Left colon (tissue), 2 donors: ENCODE results near the gene POLE. TPM values are rescaled to one million over a fixed set of nuclear protein-coding genes. Genes with fewer than 3 reads are reported as not detected.

ENCODE experiments used
- ATAC-seq: fragments of 200-7000 bp; cut with Tn5 transposase; one replicate; pipeline ENCODE4 v1.9.1; 2020; ENCODE audit warnings: mild to moderate bottlenecking, moderate library complexity
- DNase-seq, 2 donors: peaks; one replicate each; pipeline ENCODE4 v3.0.0-alpha.2; 2020
- intact Hi-C, 2 donors: fragments of 100-400 bp; cut with DNase I in 1 of 2; cut with micrococcal nuclease in 1 of 2; formaldehyde crosslinking; loops; one replicate each; pipeline versions ENCODE4 v1.11.2 to v1.14.0; 2022; cut with DNase I, micrococcal nuclease
- long read RNA-seq: library from polyadenylated mRNA; unstranded; transcript quantifications from one replicate; pipeline ENCODE4 v2.0.0, GENCODE V29; 2021
- total RNA-seq, 2 donors: library from RNA; stranded (reverse); fragmentation: NEBNext Ultra II Directional; extraction: Animal tissue kit (Norgen Biotek cat#: 25700); gene quantifications; one replicate each; pipeline ENCODE4 v1.2.1, GENCODE V29; 2021
- donor health status: DM: no; HTN: no; CAD: no.
- donor health status: DM: yes; HTN: yes; CAD: no.

The POLE gene, protein sequence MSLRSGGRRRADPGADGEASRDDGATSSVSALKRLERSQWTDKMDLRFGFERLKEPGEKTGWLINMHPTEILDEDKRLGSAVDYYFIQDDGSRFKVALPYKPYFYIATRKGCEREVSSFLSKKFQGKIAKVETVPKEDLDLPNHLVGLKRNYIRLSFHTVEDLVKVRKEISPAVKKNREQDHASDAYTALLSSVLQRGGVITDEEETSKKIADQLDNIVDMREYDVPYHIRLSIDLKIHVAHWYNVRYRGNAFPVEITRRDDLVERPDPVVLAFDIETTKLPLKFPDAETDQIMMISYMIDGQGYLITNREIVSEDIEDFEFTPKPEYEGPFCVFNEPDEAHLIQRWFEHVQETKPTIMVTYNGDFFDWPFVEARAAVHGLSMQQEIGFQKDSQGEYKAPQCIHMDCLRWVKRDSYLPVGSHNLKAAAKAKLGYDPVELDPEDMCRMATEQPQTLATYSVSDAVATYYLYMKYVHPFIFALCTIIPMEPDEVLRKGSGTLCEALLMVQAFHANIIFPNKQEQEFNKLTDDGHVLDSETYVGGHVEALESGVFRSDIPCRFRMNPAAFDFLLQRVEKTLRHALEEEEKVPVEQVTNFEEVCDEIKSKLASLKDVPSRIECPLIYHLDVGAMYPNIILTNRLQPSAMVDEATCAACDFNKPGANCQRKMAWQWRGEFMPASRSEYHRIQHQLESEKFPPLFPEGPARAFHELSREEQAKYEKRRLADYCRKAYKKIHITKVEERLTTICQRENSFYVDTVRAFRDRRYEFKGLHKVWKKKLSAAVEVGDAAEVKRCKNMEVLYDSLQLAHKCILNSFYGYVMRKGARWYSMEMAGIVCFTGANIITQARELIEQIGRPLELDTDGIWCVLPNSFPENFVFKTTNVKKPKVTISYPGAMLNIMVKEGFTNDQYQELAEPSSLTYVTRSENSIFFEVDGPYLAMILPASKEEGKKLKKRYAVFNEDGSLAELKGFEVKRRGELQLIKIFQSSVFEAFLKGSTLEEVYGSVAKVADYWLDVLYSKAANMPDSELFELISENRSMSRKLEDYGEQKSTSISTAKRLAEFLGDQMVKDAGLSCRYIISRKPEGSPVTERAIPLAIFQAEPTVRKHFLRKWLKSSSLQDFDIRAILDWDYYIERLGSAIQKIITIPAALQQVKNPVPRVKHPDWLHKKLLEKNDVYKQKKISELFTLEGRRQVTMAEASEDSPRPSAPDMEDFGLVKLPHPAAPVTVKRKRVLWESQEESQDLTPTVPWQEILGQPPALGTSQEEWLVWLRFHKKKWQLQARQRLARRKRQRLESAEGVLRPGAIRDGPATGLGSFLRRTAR (N-terminal part only)
- 10 to 100 TPM; 38.3 to 57.6 TPM for total RNA-seq
- long read RNA-seq, partial matches to known transcripts: 30 of 39 reads
- long read RNA-seq, other reads (novel, unspliced or antisense): 7 of 39 reads

DNA sequence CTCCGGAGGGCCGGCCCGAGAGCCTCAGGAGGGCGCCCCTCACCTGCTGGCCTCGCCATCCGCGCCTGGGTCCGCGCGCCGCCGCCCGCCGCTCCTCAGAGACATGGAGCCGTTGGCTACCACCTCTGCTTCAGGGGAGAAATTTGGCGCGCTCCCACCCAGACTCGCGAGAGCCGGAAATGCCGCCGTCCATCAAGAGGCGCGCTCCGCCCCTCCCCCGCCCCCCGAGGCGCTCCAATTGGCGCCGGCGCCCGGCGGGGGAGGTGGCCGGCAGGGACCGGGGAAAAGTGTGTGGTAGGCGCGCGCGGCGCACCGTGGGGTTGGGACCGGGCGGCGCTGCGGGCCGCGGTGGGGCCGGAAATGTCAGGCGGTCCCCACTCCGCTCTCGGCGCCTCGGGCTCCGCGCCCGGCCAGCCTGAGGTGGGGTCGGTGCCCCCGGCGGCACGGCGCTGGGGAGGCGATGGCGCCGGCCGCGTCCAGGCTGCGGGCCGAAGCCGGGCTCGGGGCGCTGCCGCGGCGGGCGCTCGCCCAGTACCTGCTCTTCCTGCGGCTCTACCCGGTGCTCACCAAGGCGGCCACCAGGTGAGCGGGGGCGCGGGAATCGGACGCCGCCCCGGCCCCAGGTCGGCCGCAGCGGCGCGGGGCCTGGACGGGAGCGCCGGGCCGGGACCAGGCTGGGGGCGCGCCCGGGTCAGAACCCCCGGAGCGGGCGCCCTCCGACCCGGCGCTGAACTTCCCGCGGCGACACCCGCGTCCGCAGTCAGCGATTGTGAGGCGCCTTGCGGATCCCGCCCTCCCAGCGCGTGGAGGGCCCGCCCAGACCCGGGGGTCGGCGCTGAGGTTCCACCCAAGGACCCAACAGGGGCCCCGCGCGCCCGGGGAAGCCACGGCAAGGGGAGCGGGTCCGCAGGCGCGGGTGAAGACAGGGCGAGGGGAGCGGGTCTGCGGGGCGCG lies at the start of gene POLE, which contains the start of gene PXMP2:
POLE (minus strand) TSS at position 132 of the 954 bp plus-strand sequence; CDS start at position 105, 27 bp downstream.
PXMP2 (plus strand) TSS at position 377 of the 954 bp plus-strand sequence; CDS start at position 461, 84 bp downstream.
- DNase-seq (peak; percentile 94 to 99), ATAC-seq (peak; percentile 91)
- intact Hi-C loops: no loop called here

DNA sequence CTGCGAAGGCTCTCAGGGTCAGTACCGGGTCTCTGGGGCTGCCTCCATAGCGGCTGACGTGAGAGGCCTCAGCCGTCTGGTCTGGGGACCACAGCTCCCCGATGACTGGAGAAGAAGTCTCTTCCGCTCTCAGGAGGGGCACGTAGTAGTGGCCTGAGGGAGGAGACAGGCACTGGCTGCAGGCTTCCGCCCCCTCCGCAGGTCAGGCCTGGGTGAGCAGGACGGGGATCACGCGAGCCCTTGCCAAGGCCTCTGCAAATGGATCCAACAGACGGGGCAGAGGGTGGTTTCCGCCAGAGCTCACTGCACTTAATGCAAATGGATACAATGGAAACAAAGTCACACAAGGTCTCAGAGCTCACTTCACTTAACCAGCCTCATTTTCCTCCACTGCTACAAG lies 49.8 kb upstream of the POLE start:
- DNase-seq: no peak
- intact Hi-C loops: no loop called here
- ATAC-seq: no peak

DNA sequence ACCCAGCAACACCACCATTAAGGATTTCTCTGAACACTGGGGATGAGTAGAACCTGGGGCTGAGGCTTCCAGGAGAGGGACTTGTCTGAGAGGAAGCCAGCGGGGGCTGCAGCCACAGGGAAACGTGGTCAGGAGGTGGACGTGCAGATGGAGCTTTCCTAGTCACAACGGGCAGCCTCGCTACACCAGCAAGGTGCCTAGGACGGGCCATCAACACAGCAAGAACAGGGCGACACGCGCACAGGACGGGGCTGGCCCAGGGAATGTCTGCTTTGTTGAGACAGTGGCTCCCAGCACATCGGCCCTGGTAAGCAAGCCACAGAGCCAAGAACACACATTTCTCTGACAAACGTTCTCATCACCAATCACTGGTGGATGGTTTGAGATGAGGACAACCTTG lies 49.2 kb upstream of the POLE start:
- ATAC-seq (no peak), DNase-seq (no peak)
- intact Hi-C loops: no loop called here

DNA sequence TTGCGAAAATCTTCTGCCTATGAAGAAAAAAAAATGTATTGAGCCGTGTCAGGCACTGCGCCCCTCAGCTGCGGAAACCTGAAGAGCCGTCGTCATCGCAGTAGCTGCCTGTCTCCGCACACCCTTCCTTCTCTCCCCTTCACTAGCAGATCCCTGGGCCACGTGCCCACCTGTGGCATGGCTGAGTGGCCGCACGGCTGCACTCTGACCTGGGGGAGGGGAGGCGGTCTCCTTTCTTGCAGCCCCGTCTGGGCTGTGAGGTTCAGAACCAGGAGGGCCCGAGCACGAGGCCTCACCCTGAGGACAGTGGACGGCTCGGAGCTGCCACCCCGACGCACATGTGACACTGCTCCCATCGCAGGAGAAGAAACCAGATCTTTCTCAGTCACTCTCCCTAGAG lies 48.4 kb upstream of the POLE start:
- ATAC-seq (no peak), DNase-seq (no peak)
- intact Hi-C loops: no loop called here

DNA sequence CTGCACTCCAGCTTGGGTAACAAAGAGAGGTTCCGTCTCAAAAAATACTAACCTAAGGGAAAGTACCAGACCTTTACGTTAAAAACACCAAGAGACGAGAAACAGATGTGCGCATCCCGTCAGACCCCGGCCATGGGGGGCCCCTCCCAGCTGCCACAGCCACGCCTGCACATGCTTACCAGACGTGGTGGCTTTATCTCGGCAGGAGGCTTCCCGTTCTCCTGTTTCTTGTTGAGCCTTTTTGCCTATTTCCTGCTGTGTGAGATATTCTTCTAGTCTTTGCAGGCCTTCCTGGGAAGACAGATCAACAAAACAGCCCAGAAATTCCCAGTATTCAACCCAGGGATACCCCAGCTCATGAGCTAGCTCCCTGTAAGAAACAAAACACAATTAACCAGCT lies 47.1 kb upstream of the POLE start:
- intact Hi-C loops: no loop called here
- DNase-seq (no peak), ATAC-seq (no peak)

DNA sequence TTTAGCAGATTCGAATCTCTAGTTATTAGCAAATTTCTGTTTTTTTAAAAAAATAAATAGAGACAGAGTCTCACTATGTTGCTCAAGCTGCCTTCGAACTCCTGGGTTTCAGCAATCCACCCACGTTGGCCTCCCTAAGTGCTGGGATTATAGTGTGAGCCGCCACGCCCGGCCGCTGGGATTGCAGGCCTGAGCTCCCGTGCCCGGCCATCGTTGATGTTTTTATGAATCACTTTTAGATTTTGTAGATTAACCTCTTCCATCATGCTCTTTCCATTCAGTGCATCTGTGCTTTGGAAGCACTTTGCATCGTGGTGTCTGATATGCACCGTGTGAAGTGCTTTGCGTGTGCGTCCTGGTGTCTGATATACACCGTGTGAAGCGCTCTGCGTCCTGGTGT lies 44.4 kb upstream of the POLE start:
- intact Hi-C loops: no loop called here
- ATAC-seq: no peak
- no peak for DNase-seq

DNA sequence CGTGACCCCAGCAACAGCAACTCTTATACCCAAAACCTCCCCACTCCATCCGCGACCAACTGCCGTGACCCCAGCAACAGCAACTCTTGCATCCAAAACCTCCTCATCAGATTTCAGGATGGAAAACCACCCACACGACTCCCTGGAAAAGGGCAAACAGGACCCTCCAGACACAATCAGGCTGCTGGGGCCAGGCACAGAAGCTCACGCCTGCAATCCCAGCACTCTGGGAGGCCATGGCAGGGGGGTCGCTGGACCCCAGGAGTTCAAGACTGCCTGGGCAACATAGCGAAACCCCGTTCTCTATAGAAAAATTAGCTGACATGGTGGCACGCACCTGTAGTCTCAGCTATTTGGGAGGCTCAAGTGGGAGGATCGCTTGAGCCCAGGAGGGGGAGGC lies 43.2 kb upstream of the POLE start:
- intact Hi-C loops: no loop called here
- ATAC-seq (no peak), DNase-seq (no peak)

DNA sequence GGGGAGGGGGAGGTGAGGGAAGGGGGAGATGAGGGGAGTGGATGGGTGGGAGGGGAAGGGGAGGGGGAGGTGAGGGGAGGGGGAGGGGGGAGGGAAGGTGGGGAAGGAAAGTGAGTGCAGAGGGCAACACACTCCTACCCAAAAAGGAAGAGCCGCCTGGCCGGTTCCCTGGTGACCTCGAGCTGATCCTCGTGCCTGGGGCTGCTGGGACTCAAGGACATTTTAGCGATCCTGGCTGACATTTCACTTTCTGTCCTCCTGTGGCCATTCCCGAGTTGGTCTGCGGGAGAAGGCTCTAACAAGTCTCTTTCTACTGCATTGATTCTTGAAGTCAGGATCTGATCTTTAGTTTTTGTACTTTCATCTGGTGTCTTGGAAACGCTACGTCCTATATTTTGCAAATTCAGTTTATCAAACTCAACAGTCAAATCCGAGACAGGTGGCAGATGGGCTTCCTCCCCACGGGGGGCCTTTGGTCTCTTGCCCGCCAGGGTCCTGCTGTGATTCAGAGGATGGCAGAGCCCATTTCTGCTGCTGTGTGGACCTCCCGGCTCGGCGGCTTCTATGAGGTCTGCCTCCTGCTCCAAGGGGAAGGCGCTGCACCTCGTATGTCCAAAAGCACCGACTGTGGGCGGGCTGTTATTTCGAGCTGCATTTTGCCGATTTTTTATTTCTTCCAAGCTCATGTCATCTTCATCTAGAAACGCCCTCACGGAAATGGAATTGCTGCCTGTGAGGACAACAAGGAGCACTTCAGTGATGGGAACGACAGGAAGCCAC lies 42.6 kb upstream of the POLE start:
- DNase-seq: no peak
- ATAC-seq: no peak
- intact Hi-C loops: no loop called here

DNA sequence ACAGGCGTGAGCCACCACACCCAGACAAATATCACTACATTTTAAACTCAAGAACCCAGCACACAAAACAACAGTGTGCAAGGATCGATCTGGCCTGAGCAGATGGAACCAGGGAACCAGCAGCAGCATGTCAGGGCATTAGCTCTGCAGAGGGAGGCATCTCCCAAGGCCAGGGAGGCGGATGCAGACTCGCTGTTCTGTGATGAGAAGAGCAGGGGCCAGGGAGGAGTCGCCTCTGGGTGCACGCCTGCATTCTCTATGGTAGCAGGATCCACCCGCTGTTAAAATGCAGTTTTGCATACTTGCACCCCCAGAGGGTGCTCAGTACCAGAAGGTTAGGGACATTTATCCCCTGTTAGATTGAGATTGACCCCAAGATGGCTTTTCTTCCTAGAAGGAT lies 41.4 kb upstream of the POLE start:
- DNase-seq (no peak), ATAC-seq (no peak)
- intact Hi-C loops: no loop called here

DNA sequence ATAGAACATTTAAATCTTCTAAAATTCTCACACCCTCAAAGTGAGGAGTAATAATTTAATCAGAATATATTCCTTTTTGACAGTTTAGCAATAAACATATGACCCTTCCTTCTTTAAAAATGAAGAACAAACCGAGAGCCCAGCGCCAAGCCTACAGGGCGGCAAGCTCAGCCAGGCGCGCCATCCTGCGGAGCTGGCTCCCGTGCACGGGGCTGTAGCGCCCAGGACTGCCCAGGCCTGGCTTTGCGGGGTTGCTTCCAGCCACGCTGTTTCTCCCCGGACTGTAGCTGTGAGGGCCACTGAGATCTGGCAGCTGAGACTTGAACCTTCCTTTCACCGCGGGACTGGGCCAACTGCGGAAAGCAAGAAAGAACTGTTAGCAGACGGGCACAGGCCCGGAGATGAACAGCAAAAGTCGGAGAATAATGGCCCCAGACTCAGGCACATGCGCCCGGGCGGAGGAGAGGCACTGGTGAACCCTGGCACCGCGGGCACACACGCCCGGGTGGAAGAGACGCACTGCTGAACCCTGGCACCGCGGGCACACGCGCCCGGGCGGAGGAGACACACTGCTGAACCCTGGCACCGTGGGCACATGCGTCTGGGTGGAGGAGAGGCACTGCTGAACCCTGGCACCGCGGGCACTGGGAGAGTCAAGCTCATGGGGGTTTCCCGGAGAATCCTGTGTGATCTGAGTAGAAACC lies 40.1 kb upstream of the POLE start:
- no peak for ATAC-seq
- DNase-seq: no peak
- intact Hi-C loops: no loop called here

DNA sequence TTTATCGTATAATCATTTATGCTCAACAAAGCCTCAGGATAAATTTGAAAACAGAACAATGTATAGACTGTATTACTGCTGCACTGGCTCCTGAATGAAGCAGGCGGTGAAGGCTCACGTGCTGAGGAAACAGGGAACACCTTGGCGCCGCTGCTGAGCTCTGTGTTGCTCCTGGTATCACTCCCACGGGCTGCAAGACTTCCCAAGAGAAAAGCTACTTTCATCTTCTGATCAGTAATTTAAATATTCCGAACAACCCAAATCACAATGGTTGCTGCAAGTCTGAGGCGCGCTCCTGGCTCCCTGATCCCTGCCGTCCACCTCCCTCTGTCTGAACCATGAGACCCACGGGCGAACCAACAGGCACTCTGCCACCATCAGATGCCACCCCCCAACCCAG lies 39.2 kb upstream of the POLE start:
- DNase-seq (no peak), ATAC-seq (no peak)
- intact Hi-C loops: no loop called here

DNA sequence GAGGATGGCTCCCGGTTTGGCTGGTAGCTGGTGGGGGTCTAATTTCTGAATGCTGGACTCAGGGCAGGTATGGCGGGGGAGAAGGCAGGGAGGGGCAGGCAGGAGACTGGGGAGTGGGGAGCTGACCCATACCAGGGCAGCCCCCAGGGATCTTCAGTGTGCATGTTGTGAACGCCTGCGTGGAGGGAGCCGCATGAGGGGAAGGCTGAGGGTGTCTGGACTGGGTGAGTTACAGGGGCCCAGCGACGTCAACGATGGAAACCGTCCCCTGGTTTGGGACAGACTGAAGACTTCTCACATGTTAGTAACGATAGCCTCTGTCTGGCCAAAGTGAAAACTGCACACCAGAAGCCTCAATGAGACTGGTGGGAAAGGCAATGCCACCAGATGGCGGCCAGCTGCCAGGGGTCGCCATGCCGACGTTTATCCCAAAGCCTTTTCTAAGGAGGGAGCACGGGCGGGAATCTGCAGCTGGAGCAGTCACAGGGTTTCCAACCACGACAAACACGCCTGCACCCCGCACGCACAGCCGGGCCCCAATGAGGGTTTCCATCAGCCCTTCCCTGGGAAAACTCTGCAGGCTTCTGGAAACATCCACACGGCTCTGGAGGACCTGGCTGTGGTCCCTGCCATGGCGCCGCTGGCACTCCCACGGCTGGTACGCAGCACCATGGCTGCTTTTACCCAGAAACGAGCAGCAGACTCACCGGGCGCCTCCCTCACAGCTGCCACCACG lies 37.5 kb upstream of the POLE start:
- no peak for DNase-seq
- no peak for ATAC-seq
- intact Hi-C loops: no loop called here

DNA sequence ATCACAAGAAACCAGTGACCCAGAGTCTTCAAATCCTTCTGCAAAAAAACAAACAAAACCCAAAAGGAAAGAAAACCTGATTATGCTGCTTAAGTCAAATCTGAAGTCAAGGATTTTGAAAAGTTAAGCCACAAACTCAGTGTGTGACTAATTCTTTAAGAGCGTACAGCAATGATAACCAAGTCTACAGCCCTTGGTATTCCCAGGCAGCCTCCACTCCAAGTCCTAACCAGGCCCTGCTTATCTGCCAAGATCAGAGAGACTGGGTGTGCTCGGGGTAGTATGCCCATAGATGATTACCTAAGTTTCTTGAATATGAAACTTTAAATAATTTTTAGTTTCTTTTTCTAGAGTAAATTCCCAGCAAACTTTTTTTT lies 36.6 kb upstream of the POLE start:
- no peak for ATAC-seq
- DNase-seq: no peak
- intact Hi-C loops: no loop called here

DNA sequence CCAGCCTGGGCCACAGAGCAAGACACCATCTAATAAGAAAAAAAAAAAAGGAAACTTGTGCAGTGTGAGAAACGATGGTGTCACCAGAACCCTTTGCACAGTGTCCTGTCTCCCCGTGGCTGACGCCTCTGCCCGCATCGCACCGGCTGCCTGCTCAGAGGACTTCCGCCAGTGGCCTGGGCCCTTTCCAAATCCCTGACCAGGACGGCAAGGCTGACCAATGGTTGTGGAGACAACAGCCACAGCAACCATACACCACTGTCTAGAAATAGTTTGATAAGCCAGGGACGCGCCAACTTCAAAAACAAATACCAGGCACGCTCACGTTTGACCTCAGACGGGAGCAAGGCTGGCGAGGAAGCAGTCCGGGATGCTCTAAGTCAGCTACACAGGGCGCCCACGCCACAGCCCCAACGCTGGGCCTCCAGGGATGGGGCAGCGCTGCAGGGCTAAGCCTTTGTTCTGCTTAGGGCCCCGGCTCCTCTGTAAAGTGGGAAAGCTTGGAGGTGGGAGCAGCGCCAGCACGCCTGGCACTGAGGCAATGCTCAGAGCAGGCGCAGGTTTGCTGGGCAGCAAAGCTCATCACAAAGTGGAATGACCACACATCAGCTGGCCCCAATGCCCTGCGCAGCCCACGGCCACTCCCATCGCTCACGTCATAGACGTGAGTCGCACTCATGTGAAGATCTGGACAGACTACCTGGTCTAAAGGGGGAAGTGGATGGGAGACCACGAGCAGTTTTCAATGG lies 36.0 kb upstream of the POLE start:
- ATAC-seq (no peak), DNase-seq (no peak)
- intact Hi-C loops: no loop called here

DNA sequence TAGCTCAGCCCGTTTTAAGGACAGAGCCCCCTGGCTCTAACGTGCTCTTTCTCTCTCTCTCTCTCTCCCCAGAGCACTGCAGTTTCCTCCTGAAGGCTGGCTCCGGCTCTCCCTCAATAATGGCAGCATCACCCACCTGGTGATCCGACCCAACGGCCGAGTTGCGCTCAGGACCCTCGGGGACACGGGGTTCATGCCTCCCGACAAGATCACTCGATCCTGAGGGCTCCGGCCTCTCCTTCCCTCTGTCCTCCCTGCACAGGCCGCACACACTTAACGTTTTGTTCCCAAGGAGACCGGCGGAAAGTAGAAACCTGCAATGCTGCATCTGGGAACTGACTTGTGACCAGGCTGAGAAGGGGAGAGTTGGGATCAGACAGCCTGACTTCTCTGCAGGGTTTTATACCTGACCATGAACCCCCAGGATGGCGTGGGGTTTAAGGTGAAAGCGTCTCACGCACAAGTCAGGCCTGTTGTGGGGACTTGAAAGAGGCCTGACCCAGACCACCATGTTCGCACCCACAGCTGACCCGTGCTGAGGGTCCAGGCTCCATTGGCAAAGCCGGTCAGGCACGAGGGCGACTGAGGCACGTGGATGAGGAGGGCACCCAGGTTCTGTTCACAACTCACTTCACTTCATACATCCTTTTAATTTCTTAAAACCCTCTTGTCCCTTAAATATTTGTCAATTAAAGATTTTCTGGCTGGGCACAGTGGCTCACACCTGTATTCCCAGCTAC lies 33.6 kb upstream of the POLE start:
- DNase-seq (no peak), ATAC-seq (no peak)
- intact Hi-C loops: no loop called here
